Measurements from ENCODE around the gene RPS6KC1. TPM values are rescaled to one million over a fixed set of nuclear protein-coding genes. Genes with fewer than 3 reads are reported as not detected.

The RPS6KC1 gene
- total RNA-seq, 1 donor from 2014 or later = 19.2 TPM

DNA sequence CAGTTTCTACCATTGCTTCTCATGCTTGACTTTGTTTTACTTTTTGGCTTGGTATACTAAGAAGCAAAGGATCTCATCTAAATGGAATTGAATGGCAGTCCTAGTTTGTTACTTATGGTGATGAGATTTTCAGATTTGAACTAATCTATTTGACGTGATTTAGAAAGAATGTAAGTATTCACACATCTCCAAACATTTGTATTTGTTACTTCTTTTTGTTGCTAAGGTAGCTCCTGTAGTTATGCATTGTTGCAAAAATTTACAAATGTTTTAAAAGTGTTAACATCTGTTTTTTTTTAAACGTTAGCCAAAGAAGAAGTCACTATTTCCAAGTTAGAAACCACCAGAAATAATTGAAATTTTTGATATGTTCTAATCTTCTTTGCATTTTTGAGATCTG lies 222.5 kb downstream of the RPS6KC1 start:
- H3K27ac Mint-ChIP-seq = no peak overlapping the region
- DNase-seq (ENCODE audit: extremely low spot score, unreplicated experiment) = no peak
- no peak overlapping the region for H3K4me3 Mint-ChIP-seq
- H3K9me3 Mint-ChIP-seq = peaks cover 6% of the 10 kb centered on the region
- no peaks in the 10 kb centered on the region for H3K27me3 Mint-ChIP-seq
- TF ChIP-seq, protein P1, sequence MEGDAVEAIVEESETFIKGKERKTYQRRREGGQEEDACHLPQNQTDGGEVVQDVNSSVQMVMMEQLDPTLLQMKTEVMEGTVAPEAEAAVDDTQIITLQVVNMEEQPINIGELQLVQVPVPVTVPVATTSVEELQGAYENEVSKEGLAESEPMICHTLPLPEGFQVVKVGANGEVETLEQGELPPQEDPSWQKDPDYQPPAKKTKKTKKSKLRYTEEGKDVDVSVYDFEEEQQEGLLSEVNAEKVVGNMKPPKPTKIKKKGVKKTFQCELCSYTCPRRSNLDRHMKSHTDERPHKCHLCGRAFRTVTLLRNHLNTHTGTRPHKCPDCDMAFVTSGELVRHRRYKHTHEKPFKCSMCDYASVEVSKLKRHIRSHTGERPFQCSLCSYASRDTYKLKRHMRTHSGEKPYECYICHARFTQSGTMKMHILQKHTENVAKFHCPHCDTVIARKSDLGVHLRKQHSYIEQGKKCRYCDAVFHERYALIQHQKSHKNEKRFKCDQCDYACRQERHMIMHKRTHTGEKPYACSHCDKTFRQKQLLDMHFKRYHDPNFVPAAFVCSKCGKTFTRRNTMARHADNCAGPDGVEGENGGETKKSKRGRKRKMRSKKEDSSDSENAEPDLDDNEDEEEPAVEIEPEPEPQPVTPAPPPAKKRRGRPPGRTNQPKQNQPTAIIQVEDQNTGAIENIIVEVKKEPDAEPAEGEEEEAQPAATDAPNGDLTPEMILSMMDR (conservative IDR thresholded peaks at IDR 0.05) = no peak
- H3K4me1 Mint-ChIP-seq (ENCODE audit: unreplicated experiment) = peaks cover 4% of the 10 kb centered on the region
- H3K36me3 Mint-ChIP-seq = peaks cover 37% of the 10 kb centered on the region

DNA sequence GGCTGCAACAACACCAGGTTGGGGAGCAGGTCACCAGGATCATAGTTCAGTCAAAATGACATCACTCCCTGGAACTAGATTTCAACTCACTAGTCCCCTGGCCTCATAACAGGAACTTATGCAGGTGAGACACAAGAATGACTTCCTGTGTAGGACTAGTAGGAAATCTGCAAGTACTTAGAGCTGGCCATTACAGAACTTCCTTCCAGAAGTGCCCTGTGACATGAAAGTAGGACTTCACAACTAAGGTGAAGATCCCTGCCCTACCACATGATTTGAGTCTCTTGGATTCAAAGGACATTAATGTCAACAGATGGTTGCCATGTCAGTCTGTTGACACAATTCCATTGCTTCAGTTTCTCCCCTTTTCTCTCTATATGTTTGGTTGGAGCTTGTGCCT lies 223.1 kb downstream of the RPS6KC1 start:
- H3K36me3 Mint-ChIP-seq = peaks cover 37% of the 10 kb centered on the region
- peaks cover 4% of the 10 kb centered on the region for H3K4me1 Mint-ChIP-seq (ENCODE audit: unreplicated experiment)
- peaks cover 6% of the 10 kb centered on the region for H3K9me3 Mint-ChIP-seq
- H3K27me3 Mint-ChIP-seq = no peaks in the 10 kb centered on the region
- no peak overlapping the region for H3K27ac Mint-ChIP-seq
- no peak overlapping the region for H3K4me3 Mint-ChIP-seq
- TF ChIP-seq, protein P1 (conservative IDR thresholded peaks at IDR 0.05) = no peak
- DNase-seq (ENCODE audit: extremely low spot score, unreplicated experiment) = no peak

DNA sequence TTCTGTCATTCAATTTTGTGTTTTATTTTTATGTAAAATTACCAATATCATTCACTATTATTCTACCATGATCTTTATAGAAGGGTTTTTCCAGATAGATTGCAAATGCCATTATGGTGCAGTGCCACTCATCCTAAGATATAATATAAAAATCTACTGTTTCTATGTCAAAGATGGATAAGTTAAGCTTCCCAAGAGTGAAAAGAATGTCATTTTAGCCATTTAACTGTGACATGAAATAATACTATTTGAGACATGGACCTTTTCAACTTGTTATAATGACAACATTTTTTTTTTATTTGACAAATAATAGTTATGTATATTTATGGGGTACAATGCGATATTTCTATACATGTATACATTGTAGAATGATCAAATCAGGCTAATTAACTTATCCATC lies 224.3 kb downstream of the RPS6KC1 start:
- no peak for DNase-seq (ENCODE audit: extremely low spot score, unreplicated experiment)
- Mint-ChIP-seq H3K4me3 (no peak overlapping the region), H3K27ac (no peak overlapping the region), H3K4me1 (ENCODE audit: unreplicated experiment) (peaks cover 4% of the 10 kb centered on the region), H3K36me3 (peaks cover 37% of the 10 kb centered on the region), H3K9me3 (peaks cover 6% of the 10 kb centered on the region), H3K27me3 (no peaks in the 10 kb centered on the region)
- TF ChIP-seq, protein P1 (conservative IDR thresholded peaks at IDR 0.05) = no peak

DNA sequence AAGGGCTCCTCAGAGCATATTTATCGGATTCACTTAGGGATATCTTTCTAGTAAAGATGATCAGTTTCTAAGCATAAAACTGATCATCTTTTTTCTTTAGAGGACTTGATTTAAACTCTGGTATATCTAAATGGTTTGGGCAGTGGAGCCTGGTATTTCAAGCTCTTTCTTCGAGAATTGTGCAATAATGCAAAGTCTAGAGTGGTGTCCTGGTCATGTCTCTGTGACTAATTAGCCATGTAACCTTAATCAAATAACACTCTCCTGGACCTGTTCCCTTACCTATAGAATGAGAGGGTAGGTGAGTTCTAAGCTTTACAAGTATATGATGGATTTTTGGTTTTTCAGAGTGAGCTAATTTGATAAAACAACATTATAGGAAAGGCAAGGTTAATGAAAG lies 225.2 kb downstream of the RPS6KC1 start:
- TF ChIP-seq, protein P1 (conservative IDR thresholded peaks at IDR 0.05) = no peak
- Mint-ChIP-seq H3K9me3 (no peaks in the 10 kb centered on the region), H3K27me3 (no peaks in the 10 kb centered on the region), H3K4me3 (no peak overlapping the region), H3K27ac (no peak overlapping the region), H3K4me1 (ENCODE audit: unreplicated experiment) (peaks cover 4% of the 10 kb centered on the region), H3K36me3 (peaks cover 30% of the 10 kb centered on the region)
- DNase-seq (ENCODE audit: extremely low spot score, unreplicated experiment) = no peak

DNA sequence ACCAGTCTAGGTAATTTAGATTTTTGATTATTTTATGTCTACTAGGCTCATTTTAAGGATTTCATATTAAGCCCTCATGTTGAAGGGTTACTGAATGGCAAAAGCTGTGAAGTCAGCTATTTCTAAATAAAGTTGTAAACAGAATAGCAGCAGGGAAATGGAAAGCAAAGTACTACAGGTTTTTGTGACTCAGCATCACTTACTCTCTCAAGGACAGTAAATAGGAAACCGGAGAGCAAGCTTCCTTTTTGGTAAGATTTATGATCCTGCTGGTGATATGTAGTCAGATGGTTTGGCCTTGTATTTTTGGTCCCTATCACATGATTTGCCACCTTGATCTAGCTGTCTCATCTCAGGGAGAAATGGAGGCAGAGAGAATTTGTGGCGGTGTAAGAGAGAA lies 226.0 kb downstream of the RPS6KC1 start:
- Mint-ChIP-seq H3K4me1 (ENCODE audit: unreplicated experiment) (peaks cover 8% of the 10 kb centered on the region), H3K27ac (no peak overlapping the region), H3K4me3 (no peak overlapping the region), H3K27me3 (no peaks in the 10 kb centered on the region), H3K36me3 (peaks cover 30% of the 10 kb centered on the region), H3K9me3 (no peaks in the 10 kb centered on the region)
- DNase-seq (ENCODE audit: extremely low spot score, unreplicated experiment) = no peak
- TF ChIP-seq, protein P1 (conservative IDR thresholded peaks at IDR 0.05) = no peak

DNA sequence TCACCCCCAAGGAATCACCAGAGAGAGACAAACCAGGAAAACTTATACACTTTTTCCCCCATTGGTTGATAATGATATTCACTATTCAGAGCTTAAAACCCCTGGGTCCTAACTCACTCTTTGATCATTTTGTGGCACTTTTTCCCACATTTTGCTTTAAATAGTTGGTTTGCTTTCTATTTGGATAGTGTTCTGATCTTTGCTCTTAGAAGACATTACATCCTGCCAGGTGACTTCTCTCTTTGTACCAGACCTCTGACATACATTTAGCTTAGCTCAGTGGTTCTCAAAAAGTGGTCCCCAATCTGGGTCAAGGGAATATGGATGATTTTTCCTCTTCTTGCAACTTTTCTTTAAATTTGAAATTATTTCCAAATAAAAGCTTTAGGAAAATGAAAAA lies 228.4 kb downstream of the RPS6KC1 start:
- no peak overlapping the region for H3K4me3 Mint-ChIP-seq
- peaks cover 11% of the 10 kb centered on the region for H3K36me3 Mint-ChIP-seq
- TF ChIP-seq, protein P1 (conservative IDR thresholded peaks at IDR 0.05) = no peak
- peaks cover 8% of the 10 kb centered on the region for H3K4me1 Mint-ChIP-seq (ENCODE audit: unreplicated experiment)
- DNase-seq (ENCODE audit: extremely low spot score, unreplicated experiment) = no peak
- H3K27me3 Mint-ChIP-seq = no peaks in the 10 kb centered on the region
- no peak overlapping the region for H3K27ac Mint-ChIP-seq
- H3K9me3 Mint-ChIP-seq = no peaks in the 10 kb centered on the region
